Measurements from ENCODE around the gene GOLGA1. TPM values are rescaled to one million over a fixed set of nuclear protein-coding genes. Genes with fewer than 3 reads are reported as not detected.

Gene GOLGA1
- total and polyA plus RNA-seq, 2 of the 13 experiments (the other 11 are each of a cell fraction or from before 2014, with no cell fraction given): 12.7 to 15.9 TPM

DNA sequence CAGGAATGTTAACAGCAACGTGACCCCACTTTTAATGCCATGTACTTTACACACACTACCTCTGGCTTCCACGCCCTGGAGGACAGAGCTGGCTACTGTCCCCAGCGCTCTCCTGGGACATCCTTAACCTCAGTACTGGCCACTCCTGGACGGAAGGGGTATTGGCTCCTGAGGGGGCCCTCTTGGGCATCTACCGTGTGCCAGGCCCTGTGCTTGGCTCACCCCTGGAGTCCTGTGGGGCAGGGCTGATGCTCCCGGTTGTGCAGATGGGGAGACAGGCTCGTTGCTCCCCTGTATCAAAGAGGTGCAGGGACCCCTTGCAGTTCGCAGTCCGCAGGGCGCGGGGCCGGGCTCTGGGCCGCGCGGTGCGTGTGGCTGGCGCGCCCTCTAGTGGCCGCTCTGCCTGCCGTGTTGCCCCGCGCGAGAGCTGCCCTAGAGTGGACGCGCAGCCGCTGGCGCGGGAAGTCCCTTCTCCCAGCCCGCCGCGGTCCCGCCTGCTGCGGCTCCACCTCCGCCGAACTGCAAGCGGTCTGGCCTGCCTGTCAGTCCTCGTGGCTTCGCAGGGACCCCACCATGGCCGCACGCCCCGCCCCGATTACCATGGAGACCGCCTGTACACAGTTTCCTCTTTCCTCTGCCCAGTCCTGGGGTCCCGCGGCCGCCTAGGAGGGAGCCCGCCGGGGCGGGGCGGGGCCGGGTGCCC lies 87.9 kb downstream of the GOLGA1 start, which contains the start of gene WDR38 (continued):
- no peak for TF ChIP-seq ZZZ3 (CRISPR knock-in tag; IDR thresholded peaks at IDR 0.05; ENCODE audit: borderline replicate concordance)
- TF ChIP-seq, protein P1, sequence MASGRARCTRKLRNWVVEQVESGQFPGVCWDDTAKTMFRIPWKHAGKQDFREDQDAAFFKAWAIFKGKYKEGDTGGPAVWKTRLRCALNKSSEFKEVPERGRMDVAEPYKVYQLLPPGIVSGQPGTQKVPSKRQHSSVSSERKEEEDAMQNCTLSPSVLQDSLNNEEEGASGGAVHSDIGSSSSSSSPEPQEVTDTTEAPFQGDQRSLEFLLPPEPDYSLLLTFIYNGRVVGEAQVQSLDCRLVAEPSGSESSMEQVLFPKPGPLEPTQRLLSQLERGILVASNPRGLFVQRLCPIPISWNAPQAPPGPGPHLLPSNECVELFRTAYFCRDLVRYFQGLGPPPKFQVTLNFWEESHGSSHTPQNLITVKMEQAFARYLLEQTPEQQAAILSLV (CRISPR knock-in tag; IDR thresholded peaks at IDR 0.05; ENCODE audit: borderline replicate concordance): peak; percentile 80; the same call in 1 of the 2 replicates
- TF ChIP-seq ZNF180 (CRISPR knock-in tag; IDR thresholded peaks at IDR 0.05; ENCODE audit: borderline replicate concordance, low read depth): no peak
- TF ChIP-seq ZFP36L1 (CRISPR knock-in tag; IDR thresholded peaks at IDR 0.05): no peak
- TF ChIP-seq ZNF747 (CRISPR knock-in tag; IDR thresholded peaks at IDR 0.05; ENCODE audit: borderline replicate concordance): no peak
- TF ChIP-seq PLRG1 (conservative IDR thresholded peaks at IDR 0.05): no peak
- TF ChIP-seq YY1 (IDR thresholded peaks at IDR 0.05; ENCODE audit: insufficient read depth, insufficient replicate concordance, low read depth, low read length): peak; percentile 39
- TF ChIP-seq, protein P2, sequence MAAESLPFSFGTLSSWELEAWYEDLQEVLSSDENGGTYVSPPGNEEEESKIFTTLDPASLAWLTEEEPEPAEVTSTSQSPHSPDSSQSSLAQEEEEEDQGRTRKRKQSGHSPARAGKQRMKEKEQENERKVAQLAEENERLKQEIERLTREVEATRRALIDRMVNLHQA (CRISPR knock-in tag; IDR thresholded peaks at IDR 0.05): no peak
- TF ChIP-seq ZNF546 (CRISPR knock-in tag; conservative IDR thresholded peaks at IDR 0.05): no peak
- TF ChIP-seq, protein P3, sequence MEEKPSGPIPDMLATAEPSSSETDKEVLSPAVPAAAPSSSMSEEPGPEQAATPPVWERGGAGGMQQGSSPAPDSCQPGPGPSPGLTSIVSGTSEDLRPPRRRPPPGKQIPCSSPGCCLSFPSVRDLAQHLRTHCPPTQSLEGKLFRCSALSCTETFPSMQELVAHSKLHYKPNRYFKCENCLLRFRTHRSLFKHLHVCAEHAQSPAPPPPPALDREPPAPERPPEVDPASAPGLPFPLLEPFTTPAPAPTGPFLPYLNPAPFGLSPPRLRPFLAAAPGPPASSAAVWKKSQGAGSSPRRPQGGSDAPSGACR (CRISPR knock-in tag; IDR thresholded peaks at IDR 0.05): no peak
- no peak for TF ChIP-seq JDP2 (CRISPR knock-in tag; IDR thresholded peaks at IDR 0.05; ENCODE audit: borderline replicate concordance)
- TF ChIP-seq ZNF547 (CRISPR knock-in tag; IDR thresholded peaks at IDR 0.05): 0 out of 2 replicates have a peak, but pooled peaks have one; percentile 32
- TF ChIP-seq ZBTB42 (CRISPR knock-in tag; IDR thresholded peaks at IDR 0.05): no peak
- TF ChIP-seq ZNF598 (CRISPR knock-in tag; IDR thresholded peaks at IDR 0.05; ENCODE audit: borderline replicate concordance): no peak; the same call in 1 of the 2 replicates
- no peak for TF ChIP-seq NKX3-1 (CRISPR knock-in tag; IDR thresholded peaks at IDR 0.05)
- no peak for TF ChIP-seq JARID2 (CRISPR knock-in tag; IDR thresholded peaks at IDR 0.05; ENCODE audit: insufficient replicate concordance)
- no peak for TF ChIP-seq ZBTB20 (CRISPR knock-in tag; IDR thresholded peaks at IDR 0.05; ENCODE audit: borderline replicate concordance, low read depth)
- TF ChIP-seq TCF12 (IDR thresholded peaks at IDR 0.05): no peak
- no peak for TF ChIP-seq TCF12 (CRISPR knock-in tag; IDR thresholded peaks at IDR 0.05)
- TF ChIP-seq, protein P4, sequence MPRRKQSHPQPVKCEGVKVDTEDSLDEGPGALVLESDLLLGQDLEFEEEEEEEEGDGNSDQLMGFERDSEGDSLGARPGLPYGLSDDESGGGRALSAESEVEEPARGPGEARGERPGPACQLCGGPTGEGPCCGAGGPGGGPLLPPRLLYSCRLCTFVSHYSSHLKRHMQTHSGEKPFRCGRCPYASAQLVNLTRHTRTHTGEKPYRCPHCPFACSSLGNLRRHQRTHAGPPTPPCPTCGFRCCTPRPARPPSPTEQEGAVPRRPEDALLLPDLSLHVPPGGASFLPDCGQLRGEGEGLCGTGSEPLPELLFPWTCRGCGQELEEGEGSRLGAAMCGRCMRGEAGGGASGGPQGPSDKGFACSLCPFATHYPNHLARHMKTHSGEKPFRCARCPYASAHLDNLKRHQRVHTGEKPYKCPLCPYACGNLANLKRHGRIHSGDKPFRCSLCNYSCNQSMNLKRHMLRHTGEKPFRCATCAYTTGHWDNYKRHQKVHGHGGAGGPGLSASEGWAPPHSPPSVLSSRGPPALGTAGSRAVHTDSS (CRISPR knock-in tag; conservative IDR thresholded peaks at IDR 0.05): no peak
- TF ChIP-seq ZNF296 (CRISPR knock-in tag; conservative IDR thresholded peaks at IDR 0.05): no peak
- no peak for TF ChIP-seq KLF13 (CRISPR knock-in tag; IDR thresholded peaks at IDR 0.05)
- TF ChIP-seq HOXA5 (CRISPR knock-in tag; IDR thresholded peaks at IDR 0.05): 0 out of 2 replicates have a peak, but pooled peaks have one; percentile 27
- TF ChIP-seq KAT8 (CRISPR knock-in tag; IDR thresholded peaks at IDR 0.05): peak; percentile 43; the same call in 1 of the 2 replicates
- TF ChIP-seq ZNF431 (CRISPR knock-in tag; IDR thresholded peaks at IDR 0.05; ENCODE audit: borderline replicate concordance, low read depth): no peak
- TF ChIP-seq NFKB2 (CRISPR knock-in tag; IDR thresholded peaks at IDR 0.05; ENCODE audit: borderline replicate concordance): no peak; the same call in 1 of the 2 replicates
- no peak for TF ChIP-seq NFRKB (IDR thresholded peaks at IDR 0.05)
- no peak for TF ChIP-seq ETV6 (CRISPR knock-in tag; conservative IDR thresholded peaks at IDR 0.05)
- no peak for TF ChIP-seq MAFF (IDR thresholded peaks at IDR 0.05; ENCODE audit: low read depth, low read length)

Data from HepG2 (cell line).